HG03378 (cell line): ENCODE results near the gene HPCAL4.

Source experiments
- ATAC-seq: cut with Tn5 transposase; IDR thresholded peaks from one replicate; pipeline ENCODE4 v1.9.1; 2021; ENCODE audit warnings: mild to moderate bottlenecking, moderate library complexity; ENCODE audit not compliant: unreplicated experiment

HPCAL4 gene

DNA sequence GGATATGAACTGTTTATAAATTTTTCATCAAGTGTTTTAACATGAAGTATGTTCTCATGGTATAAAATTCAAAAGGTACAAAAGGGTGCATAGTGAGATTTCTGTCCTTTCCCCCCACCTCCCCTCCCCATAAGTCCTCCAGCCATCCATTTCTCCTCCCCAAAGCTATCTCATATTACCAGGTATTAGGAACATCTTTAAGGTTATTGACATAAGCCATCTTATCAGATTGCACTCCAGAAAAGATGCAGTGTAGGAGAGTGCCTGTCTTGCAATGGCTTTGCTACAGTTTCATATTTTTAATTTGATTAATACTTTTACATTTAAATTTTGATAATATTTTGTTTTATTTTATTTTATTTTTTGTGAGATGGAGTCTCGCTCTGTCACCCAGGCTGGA, 13.5 kb upstream of the HPCAL4 start:
- no peak for ATAC-seq

DNA sequence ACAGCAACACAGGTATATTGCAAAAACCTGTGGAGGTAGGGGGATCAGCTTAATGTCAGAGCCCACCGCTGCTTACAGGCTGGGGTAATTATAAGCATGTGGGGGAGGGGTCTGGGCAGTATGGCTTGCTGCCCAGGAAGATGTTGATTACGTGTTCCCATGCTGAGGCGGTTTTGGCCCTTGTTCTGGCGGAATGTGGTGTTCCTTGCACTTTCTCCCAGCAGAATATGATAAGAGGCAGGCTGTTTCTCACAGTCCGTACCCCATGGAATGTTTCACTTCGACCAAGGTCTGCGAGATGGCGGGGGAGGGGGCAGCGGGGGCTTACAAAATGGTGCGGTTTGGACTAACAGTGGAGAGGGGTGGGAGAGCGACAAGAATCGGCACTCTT, 9.8 kb upstream of the HPCAL4 start:
- ATAC-seq: no peak

DNA sequence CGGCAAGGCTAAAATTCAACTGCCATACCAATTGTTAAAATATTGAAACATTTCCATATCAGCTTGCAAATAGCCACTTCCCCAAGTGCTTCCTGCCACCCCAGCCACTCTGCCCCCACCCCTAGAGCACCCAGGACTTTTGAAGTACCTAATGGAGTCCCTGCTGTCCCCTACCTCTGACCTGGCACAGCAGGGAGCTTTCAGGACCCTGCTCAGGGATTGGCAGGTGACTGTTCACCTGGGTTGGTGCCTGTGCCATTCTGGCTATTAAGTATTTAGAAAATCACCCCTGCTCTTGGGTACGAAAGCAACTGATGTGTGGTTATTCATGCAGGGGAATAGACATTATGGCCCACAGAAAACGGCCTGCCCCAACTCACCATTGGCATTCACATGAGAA, 9.1 kb upstream of the HPCAL4 start:
- ATAC-seq: no peak

DNA sequence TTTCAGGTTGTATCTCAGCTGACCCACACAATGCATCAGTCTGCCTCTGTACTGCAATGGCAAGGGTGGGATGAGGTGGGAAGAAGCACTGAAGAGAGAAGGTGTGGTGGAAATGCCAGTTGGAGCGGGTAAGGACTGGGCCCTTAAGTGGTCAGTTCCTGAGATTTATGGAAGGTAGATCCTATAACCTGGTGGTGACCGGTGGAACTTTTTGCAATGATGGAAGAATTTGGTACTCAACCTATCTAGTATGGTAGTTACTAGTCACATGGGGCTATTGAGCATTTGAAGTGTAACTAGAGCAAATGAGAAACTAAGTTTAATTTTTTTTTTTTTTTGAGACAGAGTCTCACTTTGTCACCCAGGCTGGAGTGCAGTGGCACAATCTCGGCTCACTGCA, 8.2 kb upstream of the HPCAL4 start:
- ATAC-seq: no peak

DNA sequence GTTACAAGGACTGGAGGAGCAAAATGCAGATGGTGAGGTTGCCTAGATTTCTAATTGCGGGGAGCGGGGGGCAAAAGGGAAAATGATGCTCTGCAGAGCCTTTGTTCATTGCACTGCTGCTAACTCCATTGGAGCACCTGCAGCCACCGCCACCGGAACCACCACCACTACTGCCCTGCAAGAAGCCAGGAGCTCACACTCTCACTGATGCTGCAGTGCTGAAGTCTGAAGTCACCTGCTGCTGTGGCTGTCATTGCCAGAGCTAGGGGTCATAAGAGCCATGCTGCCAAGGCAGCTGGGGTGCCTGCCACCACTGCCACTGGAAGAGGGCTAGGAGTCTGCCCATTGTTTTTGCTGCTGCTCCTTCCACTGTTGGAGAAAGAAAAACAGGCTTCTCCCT, 7.3 kb upstream of the HPCAL4 start:
- ATAC-seq: no peak

DNA sequence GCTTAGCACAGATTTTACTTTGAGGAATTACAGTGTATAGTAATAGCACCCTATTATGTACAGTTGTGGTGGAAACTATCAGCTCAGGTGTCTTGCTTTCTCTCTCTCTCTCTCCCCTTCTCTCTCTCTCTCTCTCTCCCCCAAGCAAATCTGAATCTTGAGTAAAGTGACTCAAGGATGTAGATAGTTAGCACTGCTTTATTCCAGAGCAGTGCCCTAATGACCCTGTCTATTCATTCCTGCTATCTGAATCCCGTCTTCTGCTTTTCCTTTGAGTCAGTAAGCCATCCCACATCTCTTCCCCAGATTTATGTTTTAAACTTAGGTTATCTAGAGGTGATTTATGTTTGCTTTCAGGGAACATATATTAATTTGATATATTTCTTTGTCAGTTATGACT, 5.2 kb upstream of the HPCAL4 start:
- ATAC-seq: no peak

DNA sequence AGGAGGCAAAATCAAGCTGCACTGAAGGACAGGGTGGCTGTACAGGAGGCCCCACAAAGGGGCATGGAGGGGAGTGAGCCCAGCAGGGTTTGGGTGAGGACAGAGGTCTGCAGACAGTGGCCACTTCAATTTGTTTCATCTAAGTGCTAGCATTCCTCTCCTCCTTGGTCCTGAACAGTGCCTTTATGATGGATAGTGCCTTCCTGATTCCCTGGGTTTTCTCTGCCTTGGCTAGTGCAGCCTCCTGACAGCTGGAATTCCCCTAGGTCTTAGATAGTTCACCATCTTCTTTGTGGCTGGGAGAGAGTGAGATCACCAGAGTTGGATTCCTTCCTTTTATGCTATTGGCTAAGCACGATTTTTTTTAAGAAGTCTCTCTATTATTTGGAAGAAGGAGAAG, 3.8 kb upstream of the HPCAL4 start:
- ATAC-seq: no peak

DNA sequence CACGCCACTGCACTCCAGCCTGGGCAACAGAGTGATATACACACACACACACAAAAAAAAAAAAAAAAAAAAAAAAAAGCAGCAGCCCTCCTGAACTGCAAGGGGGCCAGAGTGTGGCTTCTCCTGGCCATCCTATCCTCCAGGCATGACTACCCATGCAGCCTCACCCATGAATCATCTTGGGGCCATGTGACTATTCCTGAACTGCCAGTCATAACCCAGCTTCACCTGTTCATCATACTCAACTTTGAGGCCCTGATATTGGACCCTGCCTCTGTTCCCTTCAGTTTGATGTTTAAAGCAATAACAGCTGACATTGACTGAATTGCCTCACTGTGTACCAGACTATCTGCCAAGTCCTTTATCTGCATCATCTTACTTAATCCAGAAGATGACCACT, 2.8 kb upstream of the HPCAL4 start:
- ATAC-seq: no peak

DNA sequence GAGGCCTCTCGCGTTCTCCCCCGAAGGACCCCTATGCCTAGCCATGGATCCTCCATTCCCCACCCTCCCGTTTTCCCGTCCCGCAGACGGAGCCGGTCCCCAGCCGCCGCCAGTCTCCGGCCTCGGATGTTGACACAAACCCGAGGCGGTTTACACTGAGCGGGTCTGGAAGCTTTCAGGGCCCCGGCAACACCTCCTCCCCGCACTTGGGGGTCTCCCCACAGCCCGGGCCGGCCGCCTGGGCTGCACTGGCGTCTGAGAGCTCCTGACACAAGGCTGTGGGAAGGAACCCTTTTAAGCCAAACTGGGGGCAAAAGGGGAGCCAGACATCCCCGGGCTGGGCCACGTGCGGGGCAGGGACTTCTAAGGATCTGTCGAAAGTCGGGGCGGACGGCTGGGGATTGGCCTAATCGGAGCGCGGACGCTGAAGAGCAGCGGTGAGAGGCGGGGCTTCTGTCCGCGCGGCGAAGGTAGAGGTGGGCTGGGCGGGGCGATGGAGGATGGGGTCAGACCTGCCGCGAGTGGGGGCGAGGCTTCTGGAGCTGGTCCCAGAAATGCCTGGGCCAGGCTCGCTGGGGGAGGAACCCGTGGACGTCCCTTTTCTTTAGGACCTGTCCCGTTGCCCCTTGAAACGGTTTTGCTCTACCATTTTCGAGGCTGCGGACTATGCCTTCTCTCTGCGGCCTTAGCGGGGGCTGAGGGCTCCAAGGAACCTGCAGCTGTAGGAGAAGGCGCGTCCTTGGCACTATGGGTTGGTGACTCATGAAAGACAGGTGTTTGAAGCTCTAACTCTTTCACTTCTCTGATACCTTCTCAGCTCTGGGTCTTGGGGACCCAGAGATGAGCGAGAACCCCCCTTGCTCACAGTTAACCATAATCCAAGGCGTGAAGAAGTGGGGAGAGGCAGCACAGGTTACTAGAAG, 1.2 kb upstream of the HPCAL4 start:
- ATAC-seq: no peak

DNA sequence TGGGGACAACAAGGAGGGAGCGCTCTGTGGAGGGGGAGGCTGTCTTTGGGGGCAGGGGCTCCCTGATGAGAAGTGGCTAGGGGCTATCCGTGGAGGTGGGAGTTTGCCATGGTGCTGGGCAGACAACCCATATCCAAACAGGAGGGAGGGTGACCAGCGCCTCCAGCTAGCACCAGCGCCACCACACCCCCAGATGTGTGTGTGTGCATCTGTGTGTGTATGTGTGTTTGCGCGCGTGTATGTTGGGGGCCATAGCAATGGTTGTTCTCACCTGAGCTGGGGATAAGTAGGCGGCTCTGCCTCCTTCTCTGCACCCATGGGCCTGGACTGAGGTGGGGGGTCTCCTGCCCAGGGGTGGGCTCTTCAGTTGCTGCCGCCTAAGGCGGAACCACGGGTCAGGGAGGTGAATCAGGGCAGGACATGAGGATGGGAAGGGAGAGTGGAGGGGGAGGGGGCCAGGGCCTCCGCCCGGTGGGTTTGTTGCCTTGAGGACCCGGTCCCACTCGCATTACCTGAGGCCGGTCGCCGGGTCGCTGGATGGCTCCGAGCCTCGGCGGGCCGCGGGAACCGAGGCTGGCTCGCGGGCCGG, 345 bp downstream of the HPCAL4 start:
- no peak for ATAC-seq

DNA sequence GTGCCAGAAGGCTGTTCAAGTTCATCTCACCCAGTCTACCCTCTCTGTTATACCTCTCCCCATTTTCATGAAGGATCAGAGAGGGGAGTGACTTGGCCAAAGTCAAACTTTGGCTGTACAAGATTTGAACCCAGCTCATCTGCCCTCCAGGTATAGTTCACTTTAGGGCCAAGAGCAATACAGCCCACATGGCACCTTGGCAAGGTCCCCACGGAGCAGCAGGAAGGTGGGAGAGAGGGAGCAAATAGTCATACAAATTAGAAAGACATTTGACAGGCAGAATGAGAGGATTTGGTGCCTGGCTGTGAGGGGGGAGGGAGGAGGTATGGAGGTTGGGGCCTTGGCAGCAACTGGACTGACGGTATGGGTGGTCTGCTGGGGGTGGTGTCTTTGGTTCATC, 1.0 kb downstream of the HPCAL4 start:
- ATAC-seq: no peak

DNA sequence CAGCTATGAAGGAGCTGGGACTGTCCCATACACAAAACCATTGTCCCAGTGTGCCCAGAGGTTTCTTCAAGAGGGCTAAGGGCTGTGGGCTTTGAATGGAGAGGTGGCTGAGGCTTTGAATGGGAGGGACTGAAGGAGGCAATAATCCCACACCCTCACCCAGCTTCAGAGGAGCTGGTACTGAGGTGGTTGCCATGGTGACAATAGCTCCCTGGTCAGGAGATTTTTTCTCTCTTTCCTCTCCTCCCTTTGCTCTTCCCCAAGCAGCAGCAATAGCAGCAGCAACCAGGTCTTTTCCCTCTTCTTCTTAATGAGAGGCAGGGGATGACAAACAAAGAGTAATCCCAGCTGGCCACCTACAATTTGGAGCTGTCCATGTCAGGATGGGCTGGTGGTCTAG, 1.6 kb downstream of the HPCAL4 start:
- ATAC-seq: no peak

DNA sequence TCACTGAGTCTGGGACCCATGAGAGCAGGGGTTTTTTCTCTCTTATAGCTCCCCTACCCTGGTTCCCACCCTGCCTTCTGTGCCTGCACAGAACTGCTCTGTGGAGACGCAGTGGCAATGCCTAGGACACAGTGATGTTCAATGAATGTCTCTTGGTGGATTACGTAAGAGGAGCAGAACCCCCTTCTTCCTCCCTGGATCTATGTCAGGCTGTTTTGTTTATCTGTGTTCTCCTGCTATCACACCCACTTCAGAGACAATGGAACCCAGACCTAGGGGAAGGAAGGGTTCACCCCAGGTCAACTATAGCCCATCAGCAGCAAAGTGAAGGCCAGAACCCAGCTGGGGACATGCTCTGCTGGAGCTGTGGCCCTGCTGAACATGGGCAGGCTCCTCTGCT, 2.0 kb downstream of the HPCAL4 start:
- no peak for ATAC-seq

DNA sequence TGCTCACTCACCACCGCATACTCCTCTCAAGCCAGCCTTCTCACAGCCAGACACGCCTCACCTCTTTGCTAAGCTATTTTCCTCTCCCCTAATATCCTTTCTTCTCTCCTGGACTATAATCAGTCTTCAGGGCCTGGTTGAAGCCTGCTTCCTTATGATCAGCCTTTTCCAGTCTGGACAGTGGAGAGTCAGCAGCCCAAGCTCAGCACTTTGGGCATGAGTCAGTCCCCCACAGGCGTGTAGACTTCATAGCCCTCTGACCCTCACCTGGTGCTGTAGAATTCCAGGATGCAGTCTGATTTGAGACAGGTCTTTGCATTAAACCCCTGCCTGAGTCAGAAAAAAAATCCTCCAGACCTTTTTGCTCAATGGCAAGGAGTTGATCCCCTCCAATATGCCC, 2.5 kb downstream of the HPCAL4 start:
- ATAC-seq: no peak

DNA sequence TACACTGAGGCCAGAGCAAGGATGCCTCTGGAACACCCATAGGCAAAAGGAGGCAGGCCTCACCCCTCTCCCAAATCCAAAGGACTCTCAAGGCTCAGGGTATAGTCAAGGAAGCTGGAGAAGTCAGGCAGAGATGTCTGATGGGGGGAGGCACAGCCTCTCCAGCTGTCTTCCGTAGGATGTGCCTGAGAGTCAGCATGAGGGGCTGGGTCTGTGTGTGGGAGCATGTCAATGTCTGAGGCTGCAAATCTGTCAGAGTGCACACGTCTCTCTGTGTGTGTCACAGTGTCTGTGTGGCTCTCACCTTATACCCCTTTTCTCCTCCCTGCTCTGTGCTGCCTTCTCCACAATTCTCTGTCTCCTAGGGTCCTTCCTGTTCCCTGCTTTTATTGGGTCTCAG, 4.0 kb downstream of the HPCAL4 start:
- no peak for ATAC-seq

DNA sequence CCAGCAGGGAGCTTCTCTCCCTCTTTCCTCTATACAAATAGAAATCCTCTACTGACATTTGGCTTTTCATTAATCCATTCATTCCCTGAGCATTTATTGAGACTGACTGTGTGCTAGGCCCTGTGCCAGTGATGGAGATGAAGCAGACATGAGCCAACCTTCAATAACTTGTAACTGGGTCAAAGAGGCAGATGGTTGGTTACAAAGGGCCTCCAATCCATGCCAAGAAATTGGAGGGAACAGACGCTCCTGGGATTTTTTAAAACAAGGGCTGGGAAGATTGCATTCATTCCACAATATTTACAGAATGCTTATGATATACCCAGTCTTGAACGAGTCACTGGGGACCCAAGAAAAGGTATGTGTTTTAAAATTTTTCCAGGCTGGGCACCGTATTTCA, 6.2 kb downstream of the HPCAL4 start:
- ATAC-seq: no peak

DNA sequence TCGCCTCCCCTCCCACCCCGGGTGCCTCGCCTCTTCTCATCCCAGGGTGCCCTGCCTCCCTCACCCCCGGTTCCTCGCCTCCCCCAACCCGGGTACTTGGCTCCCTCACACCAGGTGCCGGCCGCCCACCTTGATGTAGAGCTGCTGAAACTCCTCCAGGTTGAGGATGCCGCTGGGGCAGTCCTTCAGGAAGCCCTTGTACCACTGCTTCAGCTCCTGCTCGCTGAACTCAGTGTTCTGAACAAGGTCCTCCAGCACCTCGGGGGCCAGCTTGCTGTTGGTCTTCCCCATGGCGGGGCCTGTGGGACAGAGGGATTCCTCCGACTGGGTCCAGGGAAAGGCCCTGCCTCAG, 6.9 kb downstream of the HPCAL4 start:
- no peak for ATAC-seq

DNA sequence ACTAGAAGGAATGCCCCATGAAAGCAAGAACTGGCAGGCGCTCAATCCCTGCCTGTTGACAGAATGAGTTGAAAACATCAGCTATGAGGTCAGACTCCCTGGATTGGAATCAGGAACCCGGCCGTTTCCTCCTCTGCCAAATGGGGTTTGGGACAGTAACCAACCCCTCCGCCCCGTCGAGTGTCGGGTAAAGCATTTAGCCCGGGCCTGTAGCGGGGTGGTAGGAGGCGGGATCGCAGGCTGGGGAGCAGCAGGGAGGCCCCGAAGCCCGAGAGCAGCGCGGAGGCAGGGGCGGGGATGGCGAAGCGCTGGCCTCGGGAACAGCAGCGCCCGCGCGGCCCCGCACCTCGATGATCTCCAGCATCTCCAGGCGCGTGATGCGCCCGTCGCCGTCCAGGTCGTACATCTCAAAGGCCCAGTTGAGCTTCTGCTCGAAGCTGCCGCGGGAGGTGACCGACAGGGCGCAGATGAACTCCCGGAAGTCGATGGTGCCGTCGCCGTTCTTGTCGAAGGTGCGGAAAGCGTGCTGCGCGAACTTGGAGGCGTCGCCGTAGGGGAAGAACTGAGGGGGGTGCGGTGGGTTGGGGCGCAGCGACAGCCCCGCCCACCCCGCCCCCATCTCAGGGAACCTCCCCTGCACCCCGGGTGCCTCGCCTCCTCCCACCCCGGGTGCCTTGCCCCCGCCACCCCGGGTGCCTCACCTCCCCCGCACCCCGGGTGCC, 7.5 kb downstream of the HPCAL4 start:
- ATAC-seq: no peak

DNA sequence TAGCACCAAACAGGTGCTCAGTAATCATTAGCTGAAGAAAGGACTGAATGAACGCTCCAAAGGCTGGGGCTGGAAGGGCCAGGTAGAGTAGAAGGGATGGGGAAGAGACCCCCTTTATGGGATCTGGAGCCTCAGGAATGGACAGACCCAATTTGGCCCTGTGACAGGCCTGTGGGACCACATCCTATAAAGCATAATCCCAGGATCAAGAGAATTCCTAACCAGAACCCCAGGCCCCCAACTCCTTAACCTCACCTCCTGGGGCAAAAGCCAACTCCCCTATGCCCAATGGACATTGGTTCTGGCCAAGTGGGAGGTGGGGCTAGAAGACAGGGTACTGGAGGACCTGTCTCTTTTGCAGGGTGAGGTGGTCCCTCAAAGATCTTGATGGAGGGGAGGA, 9.2 kb downstream of the HPCAL4 start:
- no peak for ATAC-seq

DNA sequence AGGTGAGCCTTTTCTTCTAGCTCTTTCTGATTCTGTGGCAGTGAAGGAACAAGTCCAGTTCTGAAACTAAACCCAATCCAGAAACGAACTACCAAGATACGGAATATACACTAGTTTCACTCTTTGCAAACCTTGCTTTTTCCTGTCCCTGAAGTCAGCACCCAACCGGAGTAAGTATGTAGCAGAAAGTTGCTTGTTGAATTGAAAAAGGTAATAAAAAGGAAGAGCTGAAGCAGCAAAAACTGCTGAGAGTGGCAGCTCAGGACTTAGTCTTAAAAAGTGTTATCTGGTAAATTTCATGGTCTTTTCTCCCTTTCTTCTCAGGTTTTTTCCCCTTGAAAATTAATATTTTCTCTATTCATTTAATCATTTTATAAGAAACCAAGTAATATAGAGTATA, 9.9 kb downstream of the HPCAL4 start:
- ATAC-seq: no peak

DNA sequence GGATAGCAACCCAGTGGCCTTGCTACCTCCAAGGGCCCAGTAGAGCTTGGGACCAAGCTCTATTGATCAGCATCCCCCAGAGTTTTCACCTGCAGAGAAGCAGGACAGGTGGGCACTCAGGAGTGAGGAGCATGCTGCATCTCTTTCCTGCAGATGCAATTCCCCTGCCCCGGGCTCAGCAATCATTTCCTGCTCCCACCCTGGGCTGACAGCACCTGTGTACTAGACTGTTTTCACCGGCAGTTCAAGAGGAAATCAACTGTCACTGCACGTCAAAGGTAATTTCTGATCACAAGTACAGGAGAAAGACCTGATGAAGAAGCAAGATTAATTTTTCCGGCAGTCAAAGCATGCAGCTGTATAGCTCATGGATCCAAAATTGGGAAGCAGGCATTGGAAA, 10.5 kb downstream of the HPCAL4 start:
- no peak for ATAC-seq

DNA sequence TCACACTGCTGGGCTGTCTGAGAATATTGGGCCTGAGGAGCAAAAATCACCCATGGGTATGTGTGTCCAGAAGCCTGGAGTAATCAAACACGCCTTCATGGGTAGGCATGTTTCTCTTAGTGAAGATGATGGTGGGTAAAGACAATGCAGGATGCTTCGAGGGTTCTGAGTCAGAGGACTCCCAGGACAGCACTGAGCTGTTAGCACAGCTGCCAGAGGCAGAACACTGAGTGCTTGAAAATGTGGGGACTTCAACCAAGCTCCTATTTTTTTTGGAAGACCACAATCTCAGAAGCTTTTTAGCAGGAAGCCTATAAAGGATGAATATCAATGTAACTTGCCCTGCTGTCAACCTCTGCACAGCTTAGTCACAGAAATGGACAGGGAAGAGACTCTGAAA, 11.4 kb downstream of the HPCAL4 start:
- no peak for ATAC-seq
